Measurements from ENCODE around the gene GRB10.

The GRB10 gene

GRCh38 chr7:50803359-50804337 lies 21.0 kb upstream of the GRB10 start:
- no peak for DNase-seq (ENCODE audit: low spot score)

- DNase-seq (ENCODE audit: low spot score): no peak
Measured at GRCh38 chr7:50801907-50802306, 19.2 kb upstream of the GRB10 start.

- no peak for DNase-seq (ENCODE audit: low spot score)
Measured at GRCh38 chr7:50799873-50800272, 17.2 kb upstream of the GRB10 start.

GRCh38 chr7:50798126-50798525 lies 15.4 kb upstream of the GRB10 start:
- no peak for DNase-seq (ENCODE audit: low spot score)

GRCh38 chr7:50795831-50796230 lies 13.1 kb upstream of the GRB10 start:
- no peak for DNase-seq (ENCODE audit: low spot score)

- DNase-seq (ENCODE audit: low spot score): no peak
Measured at GRCh38 chr7:50795253-50795652, 12.6 kb upstream of the GRB10 start.

GRCh38 chr7:50793947-50794570 lies 11.4 kb upstream of the GRB10 start:
- no peak for DNase-seq (ENCODE audit: low spot score)

GRCh38 chr7:50793120-50793946 lies 10.6 kb upstream of the GRB10 start:
- DNase-seq (ENCODE audit: low spot score): peak; percentile 78

GRCh38 chr7:50792342-50793119 lies 9.8 kb upstream of the GRB10 start:
- DNase-seq (ENCODE audit: low spot score): peak; percentile 59

- DNase-seq (ENCODE audit: low spot score): no peak
Measured at GRCh38 chr7:50791938-50792341, 9.2 kb upstream of the GRB10 start.

- no peak for DNase-seq (ENCODE audit: low spot score)
Measured at GRCh38 chr7:50791363-50791937, 8.8 kb upstream of the GRB10 start.

GRCh38 chr7:50790381-50790780 lies 7.7 kb upstream of the GRB10 start:
- no peak for DNase-seq (ENCODE audit: low spot score)

- DNase-seq (ENCODE audit: low spot score): no peak
Measured at GRCh38 chr7:50788382-50788781, 5.7 kb upstream of the GRB10 start.

GRCh38 chr7:50787825-50788224 lies 5.1 kb upstream of the GRB10 start:
- no peak for DNase-seq (ENCODE audit: low spot score)

GRCh38 chr7:50785346-50785745 lies 2.6 kb upstream of the GRB10 start:
- DNase-seq (ENCODE audit: low spot score): no peak

- DNase-seq (ENCODE audit: low spot score): no peak
Measured at GRCh38 chr7:50783801-50784507, 1.3 kb upstream of the GRB10 start.

- no peak for DNase-seq (ENCODE audit: low spot score)
Measured at GRCh38 chr7:50783303-50783702, 607 bp upstream of the GRB10 start.

- DNase-seq (ENCODE audit: low spot score): no peak
Measured at GRCh38 chr7:50781381-50782293, 1.1 kb downstream of the GRB10 start.

- no peak for DNase-seq (ENCODE audit: low spot score)
Measured at GRCh38 chr7:50780436-50780835, 2.3 kb downstream of the GRB10 start.

GRCh38 chr7:50779427-50779826 lies 3.3 kb downstream of the GRB10 start:
- no peak for DNase-seq (ENCODE audit: low spot score)
